T-helper 2 cell treated with Interferon-gamma antibody and Interleukin-4, amounts not matched to agents 5 μg/mL and 100 μg/mL, for 36 hours (primary cell): Measurements from ENCODE around the gene PHAF1.

Experiments
- DNase-seq: peaks from one replicate; pipeline ENCODE4 v3.0.0; 2021; ENCODE audit warnings: low spot score
- H3K27ac Mint-ChIP-seq: one replicate; pipeline ENCODE4 v1.8.0; 2021; ENCODE audit warnings: mild to moderate bottlenecking, mixed read lengths
- H3K27me3 Mint-ChIP-seq: one replicate; pipeline ENCODE4 v1.8.0; 2021; ENCODE audit warnings: low read depth, mixed read lengths
- H3K36me3 Mint-ChIP-seq: one replicate; pipeline ENCODE4 v1.8.0; 2021; ENCODE audit warnings: low read depth, mixed read lengths
- H3K4me1 Mint-ChIP-seq: one replicate; pipeline ENCODE4 v1.8.0; 2021; ENCODE audit warnings: low read depth, mixed read lengths
- H3K4me3 Mint-ChIP-seq: one replicate; pipeline ENCODE4 v1.8.0; 2022; ENCODE audit warnings: mild to moderate bottlenecking, moderate library complexity, mixed read lengths
- H3K9me3 Mint-ChIP-seq: one replicate; pipeline ENCODE4 v1.8.0; 2021; ENCODE audit warnings: mixed read lengths

The PHAF1 gene

GRCh38 chr16:67190448-67191399 lies 81.0 kb downstream of the PHAF1 start:
- Mint-ChIP-seq H3K27me3 (no peaks in the 10 kb centered on the region), H3K9me3 (no peaks in the 10 kb centered on the region), H3K4me3 (peak overlapping the region; percentile 95), H3K36me3 (peaks cover 32% of the 10 kb centered on the region), H3K27ac (no peak overlapping the region), H3K4me1 (peaks cover 29% of the 10 kb centered on the region)
- DNase-seq = no peak

GRCh38 chr16:67191411-67191994 lies 81.8 kb downstream of the PHAF1 start:
- Mint-ChIP-seq H3K27me3 (no peaks in the 10 kb centered on the region), H3K36me3 (peaks cover 40% of the 10 kb centered on the region), H3K9me3 (no peaks in the 10 kb centered on the region), H3K4me3 (peak overlapping the region; percentile 95), H3K27ac (peak overlapping the region; percentile 86), H3K4me1 (peaks cover 32% of the 10 kb centered on the region)
- no peak for DNase-seq

GRCh38 chr16:67191995-67192681 lies 82.4 kb downstream of the PHAF1 start, which contains the start of gene E2F4:
E2F4 (plus strand) TSS chr16:67192155; CDS start chr16:67192228, 73 bp downstream.
- no peaks in the 10 kb centered on the region for H3K9me3 Mint-ChIP-seq
- H3K4me1 Mint-ChIP-seq = peaks cover 32% of the 10 kb centered on the region
- H3K4me3 Mint-ChIP-seq = peak within 1 kb of the TSS; percentile 95
- peaks cover 45% of the 10 kb centered on the region for H3K36me3 Mint-ChIP-seq
- peak; percentile 89 for DNase-seq
- H3K27ac Mint-ChIP-seq = peak within 1 kb of the TSS; percentile 86
- H3K27me3 Mint-ChIP-seq = no peaks in the 10 kb centered on the region

GRCh38 chr16:67192781-67193361 lies 83.1 kb downstream of the PHAF1 start:
- Mint-ChIP-seq H3K4me1 (peaks cover 32% of the 10 kb centered on the region), H3K27ac (peak overlapping the region; percentile 69), H3K36me3 (peaks cover 49% of the 10 kb centered on the region), H3K4me3 (peak overlapping the region; percentile 95), H3K9me3 (no peaks in the 10 kb centered on the region), H3K27me3 (no peaks in the 10 kb centered on the region)
- DNase-seq = no peak

GRCh38 chr16:67193536-67193935 lies 83.8 kb downstream of the PHAF1 start:
- Mint-ChIP-seq H3K4me1 (peaks cover 32% of the 10 kb centered on the region), H3K27me3 (no peaks in the 10 kb centered on the region), H3K27ac (peak overlapping the region; percentile 32)

GRCh38 chr16:67194260-67194659 lies 84.5 kb downstream of the PHAF1 start:
- peaks cover 32% of the 10 kb centered on the region for H3K4me1 Mint-ChIP-seq
- H3K36me3 Mint-ChIP-seq = peaks cover 56% of the 10 kb centered on the region

More at GRCh38 chr16:67193536-67193935, 83.8 kb downstream of the PHAF1 start:
- DNase-seq = no peak
- Mint-ChIP-seq H3K4me3 (peak overlapping the region; percentile 95), H3K36me3 (peaks cover 55% of the 10 kb centered on the region), H3K9me3 (no peaks in the 10 kb centered on the region)

GRCh38 chr16:67195676-67196075 lies 85.9 kb downstream of the PHAF1 start:
- no peak overlapping the region for H3K4me3 Mint-ChIP-seq
- peak overlapping the region; percentile 17 for H3K27ac Mint-ChIP-seq
- no peak for DNase-seq
- H3K4me1 Mint-ChIP-seq = peaks cover 32% of the 10 kb centered on the region
- no peaks in the 10 kb centered on the region for H3K9me3 Mint-ChIP-seq
- no peaks in the 10 kb centered on the region for H3K27me3 Mint-ChIP-seq
- peaks cover 61% of the 10 kb centered on the region for H3K36me3 Mint-ChIP-seq

More at GRCh38 chr16:67194260-67194659, 84.5 kb downstream of the PHAF1 start:
- DNase-seq = no peak
- Mint-ChIP-seq H3K4me3 (peak overlapping the region; percentile 95), H3K27ac (no peak overlapping the region), H3K27me3 (no peaks in the 10 kb centered on the region), H3K9me3 (no peaks in the 10 kb centered on the region)

GRCh38 chr16:67196881-67197280 lies 87.1 kb downstream of the PHAF1 start:
- no peaks in the 10 kb centered on the region for H3K27me3 Mint-ChIP-seq
- H3K4me3 Mint-ChIP-seq = no peak overlapping the region
- H3K27ac Mint-ChIP-seq = no peak overlapping the region
- no peaks in the 10 kb centered on the region for H3K9me3 Mint-ChIP-seq
- peaks cover 23% of the 10 kb centered on the region for H3K4me1 Mint-ChIP-seq
- DNase-seq = no peak
- H3K36me3 Mint-ChIP-seq = peaks cover 61% of the 10 kb centered on the region

- no peak for DNase-seq
- no peaks in the 10 kb centered on the region for H3K27me3 Mint-ChIP-seq
- no peaks in the 10 kb centered on the region for H3K9me3 Mint-ChIP-seq
- peaks cover 57% of the 10 kb centered on the region for H3K36me3 Mint-ChIP-seq
- H3K4me1 Mint-ChIP-seq = peaks cover 19% of the 10 kb centered on the region
- H3K27ac Mint-ChIP-seq = no peak overlapping the region
- no peak overlapping the region for H3K4me3 Mint-ChIP-seq
Measured at GRCh38 chr16:67197704-67198103, 88.0 kb downstream of the PHAF1 start.
